KMS-11 (cell line): ENCODE data around the gene PALM.

Source experiments
- H2AFZ ChIP-seq: fragments of 200-600 bp; sonication (generic); 2 replicates; pipeline ENCODE4 v1.6.1; 2016; ENCODE audit warnings: antibody characterized with exemption, mixed run types, low read depth
- H3K27ac ChIP-seq: fragments of 200-600 bp; sonication (generic); 2 replicates; pipeline ENCODE4 v1.6.1; 2016; ENCODE audit warnings: mild to moderate bottlenecking, mixed run types
- H3K27me3 ChIP-seq: fragments of 200-600 bp; sonication (generic); 2 replicates; pipeline ENCODE4 v1.6.1; 2017; ENCODE audit warnings: mild to moderate bottlenecking, low read depth, mixed run types, moderate library complexity; ENCODE audit not compliant: insufficient read depth
- H3K36me3 ChIP-seq: fragments of 200-600 bp; sonication (generic); 2 replicates; pipeline ENCODE4 v1.6.1; 2017; ENCODE audit warnings: mild to moderate bottlenecking, mixed run types; ENCODE audit not compliant: insufficient read depth
- H3K4me1 ChIP-seq: fragments of 200-600 bp; sonication (generic); 2 replicates; pipeline ENCODE4 v1.6.1; 2016; ENCODE audit warnings: mild to moderate bottlenecking, low read depth, mixed run types; ENCODE audit not compliant: poor library complexity, severe bottlenecking
- H3K4me2 ChIP-seq: fragments of 200-600 bp; sonication (generic); 2 replicates; pipeline ENCODE4 v1.7.0; 2016; ENCODE audit warnings: mild to moderate bottlenecking, mixed run types
- H3K4me3 ChIP-seq: fragments of 200-600 bp; sonication (generic); IDR thresholded peaks from 2 replicates; pipeline ENCODE4 v1.6.1; 2017; ENCODE audit warnings: low read depth, low read length, mixed read lengths; ENCODE audit not compliant: insufficient read depth
- H3K79me2 ChIP-seq: fragments of 200-600 bp; sonication (generic); 2 replicates; pipeline ENCODE4 v1.6.1; 2016; ENCODE audit warnings: low read depth, mixed run types; ENCODE audit not compliant: insufficient read depth
- H3K9ac ChIP-seq: fragments of 200-600 bp; sonication (generic); 2 replicates; pipeline ENCODE4 v1.6.1; 2016; ENCODE audit warnings: mild to moderate bottlenecking, mixed run types
- H4K20me1 ChIP-seq: fragments of 200-600 bp; sonication (generic); 2 replicates; pipeline ENCODE4 v1.6.1; 2016; ENCODE audit warnings: mild to moderate bottlenecking, mixed run types; ENCODE audit not compliant: insufficient read depth
- TF ChIP-seq, protein P1 (sequence below): fragments of 200-600 bp; sonication (generic); conservative IDR thresholded peaks from 2 replicates; pipeline ENCODE4 v1.6.1; 2017; ENCODE audit warnings: low read depth, mild to moderate bottlenecking, antibody characterized with exemption, low read length, moderate library complexity, mixed read lengths

Gene PALM

GRCh38 chr19:722553-723101, 13.9 kb downstream of the PALM start:
- H3K27me3 ChIP-seq = peaks cover 86% of the 10 kb centered on the region
- H3K9ac ChIP-seq = no peak overlapping the region
- no peaks in the 10 kb centered on the region for H3K4me1 ChIP-seq
- no peak overlapping the region for H3K4me2 ChIP-seq
- H3K27ac ChIP-seq = no peak overlapping the region
- H3K36me3 ChIP-seq = no peaks in the 10 kb centered on the region
- H2AFZ ChIP-seq = no peak overlapping the region
- no peak overlapping the region for H3K4me3 ChIP-seq
- H4K20me1 ChIP-seq = no peaks in the 10 kb centered on the region
- TF ChIP-seq, protein P1, sequence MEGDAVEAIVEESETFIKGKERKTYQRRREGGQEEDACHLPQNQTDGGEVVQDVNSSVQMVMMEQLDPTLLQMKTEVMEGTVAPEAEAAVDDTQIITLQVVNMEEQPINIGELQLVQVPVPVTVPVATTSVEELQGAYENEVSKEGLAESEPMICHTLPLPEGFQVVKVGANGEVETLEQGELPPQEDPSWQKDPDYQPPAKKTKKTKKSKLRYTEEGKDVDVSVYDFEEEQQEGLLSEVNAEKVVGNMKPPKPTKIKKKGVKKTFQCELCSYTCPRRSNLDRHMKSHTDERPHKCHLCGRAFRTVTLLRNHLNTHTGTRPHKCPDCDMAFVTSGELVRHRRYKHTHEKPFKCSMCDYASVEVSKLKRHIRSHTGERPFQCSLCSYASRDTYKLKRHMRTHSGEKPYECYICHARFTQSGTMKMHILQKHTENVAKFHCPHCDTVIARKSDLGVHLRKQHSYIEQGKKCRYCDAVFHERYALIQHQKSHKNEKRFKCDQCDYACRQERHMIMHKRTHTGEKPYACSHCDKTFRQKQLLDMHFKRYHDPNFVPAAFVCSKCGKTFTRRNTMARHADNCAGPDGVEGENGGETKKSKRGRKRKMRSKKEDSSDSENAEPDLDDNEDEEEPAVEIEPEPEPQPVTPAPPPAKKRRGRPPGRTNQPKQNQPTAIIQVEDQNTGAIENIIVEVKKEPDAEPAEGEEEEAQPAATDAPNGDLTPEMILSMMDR = no peak
- no peaks in the 10 kb centered on the region for H3K79me2 ChIP-seq

GRCh38 chr19:723247-723646, 14.5 kb downstream of the PALM start:
- Histone ChIP-seq H3K4me3 (no peak overlapping the region), H3K79me2 (no peaks in the 10 kb centered on the region), H3K4me2 (no peak overlapping the region), H3K36me3 (no peaks in the 10 kb centered on the region), H4K20me1 (no peaks in the 10 kb centered on the region), H3K27me3 (peaks cover 83% of the 10 kb centered on the region), H3K9ac (no peak overlapping the region), H2AFZ (no peak overlapping the region), H3K27ac (no peak overlapping the region), H3K4me1 (no peaks in the 10 kb centered on the region)
- TF ChIP-seq, protein P1 = no peak

GRCh38 chr19:723714-724113, 15.0 kb downstream of the PALM start:
- no peak overlapping the region for H2AFZ ChIP-seq
- no peak overlapping the region for H3K9ac ChIP-seq
- no peak overlapping the region for H3K27ac ChIP-seq
- H3K27me3 ChIP-seq = peaks cover 78% of the 10 kb centered on the region
- H3K4me2 ChIP-seq = no peak overlapping the region
- no peaks in the 10 kb centered on the region for H3K36me3 ChIP-seq
- TF ChIP-seq, protein P1 = no peak
- H4K20me1 ChIP-seq = no peaks in the 10 kb centered on the region
- H3K4me1 ChIP-seq = no peaks in the 10 kb centered on the region
- no peak overlapping the region for H3K4me3 ChIP-seq
- no peaks in the 10 kb centered on the region for H3K79me2 ChIP-seq

DNA sequence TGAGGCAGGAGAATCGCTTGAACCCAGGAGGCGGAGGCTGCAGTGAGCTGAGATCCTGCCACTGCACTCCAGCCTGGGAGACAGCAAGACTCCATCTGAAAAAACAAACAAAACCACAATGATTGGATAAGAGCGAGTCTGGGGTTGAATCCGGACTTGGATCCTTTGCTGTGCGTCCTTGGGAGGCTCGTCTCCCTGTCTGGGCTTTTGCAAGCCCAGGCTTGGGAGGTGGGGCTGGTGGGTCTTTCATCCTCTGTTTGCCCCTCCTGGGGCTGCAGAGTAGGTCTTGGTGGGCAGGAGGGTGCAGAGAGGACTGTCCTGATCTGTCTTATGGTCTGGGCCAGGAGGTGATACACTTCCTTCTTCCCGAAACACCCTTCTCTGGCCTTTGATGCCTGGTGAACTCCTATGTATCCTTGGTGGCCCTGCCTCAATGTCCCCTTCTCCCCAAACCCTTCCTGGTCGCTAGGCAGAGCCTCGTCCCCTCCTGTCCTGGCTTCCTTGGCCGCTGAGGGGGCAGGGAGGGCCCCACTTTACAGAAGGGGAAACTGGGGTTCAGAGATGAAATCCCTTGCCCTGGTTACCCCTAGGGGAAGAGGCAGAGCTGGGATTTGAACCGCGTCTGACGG, 16.8 kb downstream of the PALM start:
- Histone ChIP-seq H3K27ac (no peak overlapping the region), H3K4me2 (no peak overlapping the region), H4K20me1 (no peaks in the 10 kb centered on the region), H3K9ac (no peak overlapping the region), H3K36me3 (no peaks in the 10 kb centered on the region), H3K4me1 (no peaks in the 10 kb centered on the region), H3K4me3 (no peak overlapping the region), H2AFZ (no peak overlapping the region), H3K79me2 (no peaks in the 10 kb centered on the region), H3K27me3 (peaks cover 77% of the 10 kb centered on the region)
- TF ChIP-seq, protein P1 = no peak
